ENCODE data around the gene SERPINB2. TPM values are rescaled to one million over a fixed set of nuclear protein-coding genes. Genes with fewer than 3 reads are reported as not detected.
"Not testable (repeated sequence)": the region's sequence is repeated elsewhere in the genome, so short reads cannot be mapped to it uniquely, and the experiment has no call there.

Gene SERPINB2
- total and polyA plus RNA-seq, 12 donors: 0.17 to 1.3 (median 0.33) TPM; not detected in 8

DNA sequence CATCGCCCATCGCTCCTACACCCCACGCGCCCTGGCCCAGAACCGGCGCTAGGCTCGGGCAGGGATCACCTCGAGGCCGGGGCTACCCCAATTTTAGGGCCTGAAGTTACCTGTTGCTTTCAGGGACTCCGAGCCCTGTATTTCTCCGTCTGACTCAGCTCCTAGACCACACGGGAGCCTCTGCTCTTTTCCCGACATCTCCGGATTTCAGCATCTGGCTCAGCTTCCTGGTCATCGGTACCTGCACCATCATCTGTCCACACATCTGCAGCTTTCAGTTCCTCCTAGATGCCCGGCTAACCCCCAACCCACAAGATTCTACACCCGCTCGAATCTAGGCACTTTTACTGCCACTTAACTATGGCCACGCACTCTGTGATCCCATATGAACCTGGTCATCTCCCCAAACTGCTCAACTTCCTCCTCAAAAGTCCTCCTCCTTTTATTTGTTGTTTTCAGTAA, 49.5 kb downstream of the SERPINB2 start:
- 29 to 55% (median 35%) methylated on average over 11 to 19 of the region's 19 CpGs for WGBS, 4 donors
- no peak overlapping the region for H3K27ac ChIP-seq

DNA sequence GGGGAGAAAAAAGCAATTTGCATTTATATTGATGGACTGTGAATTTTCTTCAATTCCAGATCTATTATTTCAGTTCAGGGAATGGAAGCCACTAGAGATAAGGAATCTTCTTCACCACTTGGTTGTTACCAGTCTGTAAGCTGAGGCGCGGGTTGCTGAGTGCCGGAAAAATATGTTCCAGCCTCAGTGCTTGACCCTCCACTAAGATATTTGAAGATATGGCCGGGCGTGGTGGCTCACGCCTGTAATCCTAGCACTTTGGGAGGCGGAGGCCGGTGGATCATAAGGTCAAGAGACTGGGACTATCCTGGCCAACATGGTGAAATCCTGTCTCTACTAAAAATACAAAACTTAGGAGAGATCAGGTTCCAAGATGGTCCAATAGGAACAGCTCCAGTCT, 52.5 kb downstream of the SERPINB2 start:
- no peak overlapping the region for H3K4me3 ChIP-seq
- TF ChIP-seq, protein P1, sequence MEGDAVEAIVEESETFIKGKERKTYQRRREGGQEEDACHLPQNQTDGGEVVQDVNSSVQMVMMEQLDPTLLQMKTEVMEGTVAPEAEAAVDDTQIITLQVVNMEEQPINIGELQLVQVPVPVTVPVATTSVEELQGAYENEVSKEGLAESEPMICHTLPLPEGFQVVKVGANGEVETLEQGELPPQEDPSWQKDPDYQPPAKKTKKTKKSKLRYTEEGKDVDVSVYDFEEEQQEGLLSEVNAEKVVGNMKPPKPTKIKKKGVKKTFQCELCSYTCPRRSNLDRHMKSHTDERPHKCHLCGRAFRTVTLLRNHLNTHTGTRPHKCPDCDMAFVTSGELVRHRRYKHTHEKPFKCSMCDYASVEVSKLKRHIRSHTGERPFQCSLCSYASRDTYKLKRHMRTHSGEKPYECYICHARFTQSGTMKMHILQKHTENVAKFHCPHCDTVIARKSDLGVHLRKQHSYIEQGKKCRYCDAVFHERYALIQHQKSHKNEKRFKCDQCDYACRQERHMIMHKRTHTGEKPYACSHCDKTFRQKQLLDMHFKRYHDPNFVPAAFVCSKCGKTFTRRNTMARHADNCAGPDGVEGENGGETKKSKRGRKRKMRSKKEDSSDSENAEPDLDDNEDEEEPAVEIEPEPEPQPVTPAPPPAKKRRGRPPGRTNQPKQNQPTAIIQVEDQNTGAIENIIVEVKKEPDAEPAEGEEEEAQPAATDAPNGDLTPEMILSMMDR (IDR thresholded peaks at IDR 0.05): no peak
- TF ChIP-seq POLR2A (IDR thresholded peaks at IDR 0.05): no peak
- no peaks in the 10 kb centered on the region for H3K36me3 ChIP-seq (replicated peaks in 1 of 2)
- intact Hi-C loops (cut with DNase I): loop anchor here in 1 of 2 donors (10.0 kb wide), 1 partner anchor 415 kb away; no protein-coding TSS in a partner anchor
- no peak overlapping the region for H3K27ac ChIP-seq
- H3K27me3 ChIP-seq: peaks cover 22% of the 10 kb centered on the region
- WGBS, 4 donors: 91 to 96% (median 93%) methylated on average over 8 of the region's 8 CpGs
- DNase-seq: no peak
- H3K9me3 ChIP-seq (replicated peaks in 1 of 3): no peaks in the 10 kb centered on the region
- peaks cover 5 to 12% of the 10 kb centered on the region in 2 donors for H3K4me1 ChIP-seq (replicated peaks in 1 of 2)

More for the DNA sequence above, 49.5 kb downstream of the SERPINB2 start:
- no peak for DNase-seq
- intact Hi-C loops (cut with DNase I): no loop called here
- peak overlapping the region in 1 of 4 donors; percentile 46 for H3K4me3 ChIP-seq
- H3K4me1 ChIP-seq (replicated peaks in 1 of 2): peaks cover 5 to 12% of the 10 kb centered on the region in 2 donors
- H3K36me3 ChIP-seq (replicated peaks in 1 of 2): no peaks in the 10 kb centered on the region
- H3K27me3 ChIP-seq: peaks cover 22% of the 10 kb centered on the region
- no peaks in the 10 kb centered on the region for H3K9me3 ChIP-seq (replicated peaks in 1 of 3)
- TF ChIP-seq, protein P1 (IDR thresholded peaks at IDR 0.05): no peak
- no peak for TF ChIP-seq POLR2A (IDR thresholded peaks at IDR 0.05)

DNA sequence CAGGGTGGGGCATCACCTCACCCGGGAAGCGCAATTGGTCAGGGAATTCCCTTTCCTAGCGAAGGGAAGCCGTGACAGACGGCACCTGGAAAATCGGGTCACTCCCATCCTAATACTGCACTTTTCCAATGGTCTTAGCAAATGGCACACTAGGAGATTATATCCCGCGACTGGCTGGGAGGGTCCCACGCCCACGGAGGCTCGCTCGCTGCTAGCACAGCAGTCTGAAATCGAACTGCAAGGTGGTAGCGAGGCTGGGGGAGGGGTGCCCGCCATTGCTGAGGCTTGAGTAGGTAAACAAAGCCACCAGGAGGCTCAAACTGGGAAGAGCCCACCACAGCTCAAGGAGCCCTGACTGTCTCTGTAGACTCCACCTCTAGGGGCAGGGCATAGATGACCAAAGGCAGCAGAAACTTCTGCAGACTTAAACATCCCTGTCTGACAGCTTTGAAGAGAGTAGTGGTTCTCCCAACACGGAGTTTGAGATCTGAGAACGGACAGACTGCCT, 53.1 kb downstream of the SERPINB2 start:
- 79 to 84% (median 80%) methylated on average over 17 of the region's 17 CpGs; no CpG with 5 or more reads in 1 of the 4 donors for WGBS, 4 donors

DNA sequence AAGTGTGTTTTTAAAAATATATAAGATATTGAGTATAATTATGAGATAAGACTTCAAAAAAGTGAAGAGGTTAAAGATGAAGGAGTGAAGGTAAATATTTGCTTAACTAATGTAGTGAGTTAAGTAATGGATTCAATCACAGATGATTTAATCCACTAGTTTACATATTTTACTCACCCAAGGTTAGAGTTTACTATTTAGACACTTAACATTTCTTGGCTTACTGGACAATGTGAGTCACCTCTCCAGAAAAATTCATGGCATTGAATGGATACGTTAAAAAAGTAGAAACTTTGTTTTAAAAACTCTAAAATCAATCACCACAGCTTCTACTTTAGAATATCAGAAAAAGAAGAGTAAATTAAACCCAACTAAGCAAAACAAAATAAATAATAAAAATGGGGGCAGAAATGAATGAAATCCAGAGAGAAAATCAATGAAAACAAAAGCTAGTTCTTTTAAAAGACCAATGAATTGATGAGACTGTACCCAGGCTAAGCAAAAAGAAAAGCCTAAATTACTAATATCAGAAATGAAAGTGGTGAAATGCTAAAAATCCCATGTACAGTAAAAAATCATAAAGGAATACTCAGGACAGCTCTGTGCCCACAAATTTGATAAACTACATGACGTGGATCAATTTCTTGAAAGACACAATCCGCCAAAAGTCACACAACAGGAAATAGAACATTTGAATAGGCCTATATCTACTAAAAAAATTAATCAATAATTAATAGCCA, 59.7 kb downstream of the SERPINB2 start:
- Histone ChIP-seq H3K4me1 (replicated peaks in 1 of 2) (peaks cover 0 to 3% of the 10 kb centered on the region in 2 donors), H3K36me3 (replicated peaks in 1 of 2) (no peaks in the 10 kb centered on the region), H3K27me3 (peaks cover 26% of the 10 kb centered on the region), H3K9me3 (replicated peaks in 1 of 3) (no peaks in the 10 kb centered on the region), H3K4me3 (no peak overlapping the region), H3K27ac (no peak overlapping the region)
- TF ChIP-seq, protein P1 (IDR thresholded peaks at IDR 0.05): no peak
- TF ChIP-seq POLR2A (IDR thresholded peaks at IDR 0.05): no peak
- WGBS, 4 donors: 66 to 82% (median 75%) methylated on average over 3 of the region's 3 CpGs
- DNase-seq: no peak
- intact Hi-C loops (cut with DNase I): loop anchor here in 1 of 2 donors (10.0 kb wide), 1 partner anchor 422 kb away; no protein-coding TSS in a partner anchor

More for the DNA sequence above, 53.1 kb downstream of the SERPINB2 start:
- peaks cover 26% of the 10 kb centered on the region for H3K27me3 ChIP-seq
- H3K36me3 ChIP-seq (replicated peaks in 1 of 2); H3K9me3 ChIP-seq (replicated peaks in 1 of 3); H3K4me3 ChIP-seq; DNase-seq; H3K27ac ChIP-seq: not testable (repeated sequence)
- intact Hi-C loops (cut with DNase I): loop anchor here in 1 of 2 donors (10.0 kb wide), 1 partner anchor 416 kb away; no protein-coding TSS in a partner anchor
- H3K4me1 ChIP-seq (replicated peaks in 1 of 2): peaks cover 5 to 12% of the 10 kb centered on the region in 2 donors

All from adrenal gland (tissue), 12 donors.